Mucosa of rectum (tissue), 2 donors: ENCODE data around the gene C6orf141.

Experiments used
- H3K27ac ChIP-seq, 2 donors: one replicate each; pipeline ENCODE4 v1.7.0; 2013; ENCODE audit warnings: inconsistent platforms in 2 of 2, low read depth in 2 of 2, low read length in 2 of 2
- H3K27me3 ChIP-seq, 2 donors: one replicate each; pipeline ENCODE4 v1.7.0; 2013; ENCODE audit warnings: low read length in 2 of 2; ENCODE audit not compliant: control insufficient read depth in 2 of 2, insufficient read depth in 2 of 2
- H3K36me3 ChIP-seq, 2 donors: one replicate each; pipeline ENCODE4 v1.7.0; 2013; ENCODE audit warnings: low read length in 2 of 2; ENCODE audit not compliant: control insufficient read depth in 2 of 2, insufficient read depth in 2 of 2
- H3K4me1 ChIP-seq, 2 donors: one replicate each; pipeline ENCODE4 v1.7.0; 2013; ENCODE audit warnings: low read length in 2 of 2, mild to moderate bottlenecking in 1 of 2; ENCODE audit not compliant: control insufficient read depth in 2 of 2, insufficient read depth in 2 of 2
- H3K4me3 ChIP-seq, 2 donors: one replicate each; pipeline ENCODE4 v1.7.0; 2013; ENCODE audit warnings: low read length in 2 of 2
- H3K9ac ChIP-seq, 2 donors: one replicate each; pipeline ENCODE4 v1.7.0; 2013; ENCODE audit warnings: low read length in 2 of 2, low read depth in 1 of 2, mild to moderate bottlenecking in 1 of 2
- H3K9me3 ChIP-seq, 2 donors: one replicate each; pipeline ENCODE4 v1.7.0; 2013; ENCODE audit warnings: low read length in 2 of 2; ENCODE audit not compliant: control insufficient read depth in 2 of 2
- donor health status: healthy.
- donor health status: Normal muscosa, but diverticular disease.

C6orf141 gene

DNA sequence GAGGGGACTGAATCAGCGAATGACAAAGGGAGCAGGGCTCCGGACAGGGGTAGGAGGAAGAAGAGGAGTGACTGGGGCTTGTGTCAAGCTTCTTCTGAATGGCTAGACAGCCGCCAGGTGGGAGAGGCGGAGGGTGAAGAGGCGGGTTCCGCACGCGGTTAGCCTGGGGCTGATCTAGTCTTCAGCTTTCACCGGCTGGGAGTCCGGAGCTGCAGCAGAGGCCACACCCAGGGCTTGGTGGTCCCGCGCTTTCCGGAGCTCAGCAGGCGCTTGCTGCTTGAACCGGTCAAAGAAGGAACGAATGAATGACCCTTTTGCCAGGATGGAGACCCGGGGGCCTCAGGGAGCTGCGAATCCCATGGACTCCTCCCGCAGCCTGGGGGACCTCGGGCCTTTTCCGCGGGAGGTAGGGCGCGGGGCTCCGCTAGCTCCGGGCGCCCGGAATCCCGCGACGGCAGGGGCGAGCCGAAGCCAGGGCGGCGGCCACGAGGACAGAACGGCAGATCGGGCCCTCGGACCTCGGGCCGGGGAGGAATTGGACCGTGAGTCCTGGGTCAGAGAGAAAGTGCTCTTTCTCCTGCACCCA, at the start of gene C6orf141:
TSS of gene C6orf141 (plus strand) at position 177 of the 586 bp plus-strand sequence. CDS start at position 302, 125 bp downstream.
- H3K4me3 ChIP-seq = peak within 1 kb of the TSS; percentile 76 to 87
- peaks cover 8 to 14% of the 10 kb centered on the region in 2 donors for H3K4me1 ChIP-seq
- H3K9ac ChIP-seq = peak within 1 kb of the TSS; percentile 65 to 77
- H3K36me3 ChIP-seq = no peaks in the 10 kb centered on the region
- H3K9me3 ChIP-seq = no peaks in the 10 kb centered on the region
- peak within 1 kb of the TSS; percentile 23 to 37 for H3K27ac ChIP-seq
- H3K27me3 ChIP-seq = peaks cover 2 to 3% of the 10 kb centered on the region in 2 donors

DNA sequence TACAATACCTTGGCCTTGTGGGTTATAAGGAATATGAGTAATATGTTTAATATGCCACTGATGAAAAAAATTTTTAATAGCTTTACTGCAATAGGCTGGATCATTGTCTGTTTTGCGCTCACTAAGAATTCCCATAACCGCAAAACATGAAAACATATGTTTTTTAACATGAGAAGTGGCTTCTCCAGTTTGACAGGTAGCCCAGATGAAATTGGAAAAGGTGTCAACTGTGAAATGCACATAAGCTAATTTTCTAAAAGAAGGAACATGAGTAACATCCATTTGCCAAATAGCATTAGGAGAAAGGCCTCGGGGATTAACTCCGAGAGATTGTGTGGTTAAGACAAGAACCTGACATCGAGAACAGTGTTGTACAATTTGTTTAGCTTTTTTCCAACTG, 45.8 kb upstream of the C6orf141 start:
- Histone ChIP-seq H3K9ac (no peak overlapping the region), H3K27ac (no peak overlapping the region), H3K27me3 (no peaks in the 10 kb centered on the region), H3K4me3 (no peak overlapping the region), H3K9me3 (no peaks in the 10 kb centered on the region), H3K36me3 (no peaks in the 10 kb centered on the region), H3K4me1 (peaks cover 0 to 2% of the 10 kb centered on the region in 2 donors)

GRCh38 chr6:49506569-49507111, 43.8 kb upstream of the C6orf141 start:
- peaks cover 0 to 2% of the 10 kb centered on the region in 2 donors for H3K4me1 ChIP-seq
- H3K27ac ChIP-seq = no peak overlapping the region
- no peaks in the 10 kb centered on the region for H3K9me3 ChIP-seq
- H3K4me3 ChIP-seq = no peak overlapping the region
- no peak overlapping the region for H3K9ac ChIP-seq
- no peaks in the 10 kb centered on the region for H3K36me3 ChIP-seq
- no peaks in the 10 kb centered on the region for H3K27me3 ChIP-seq

- Histone ChIP-seq H3K27me3 (no peaks in the 10 kb centered on the region), H3K36me3 (no peaks in the 10 kb centered on the region), H3K4me1 (peaks cover 0 to 2% of the 10 kb centered on the region in 2 donors), H3K9me3 (no peaks in the 10 kb centered on the region), H3K27ac (no peak overlapping the region), H3K4me3 (no peak overlapping the region), H3K9ac (no peak overlapping the region)
Measured at GRCh38 chr6:49509342-49509741, 41.1 kb upstream of the C6orf141 start.

DNA sequence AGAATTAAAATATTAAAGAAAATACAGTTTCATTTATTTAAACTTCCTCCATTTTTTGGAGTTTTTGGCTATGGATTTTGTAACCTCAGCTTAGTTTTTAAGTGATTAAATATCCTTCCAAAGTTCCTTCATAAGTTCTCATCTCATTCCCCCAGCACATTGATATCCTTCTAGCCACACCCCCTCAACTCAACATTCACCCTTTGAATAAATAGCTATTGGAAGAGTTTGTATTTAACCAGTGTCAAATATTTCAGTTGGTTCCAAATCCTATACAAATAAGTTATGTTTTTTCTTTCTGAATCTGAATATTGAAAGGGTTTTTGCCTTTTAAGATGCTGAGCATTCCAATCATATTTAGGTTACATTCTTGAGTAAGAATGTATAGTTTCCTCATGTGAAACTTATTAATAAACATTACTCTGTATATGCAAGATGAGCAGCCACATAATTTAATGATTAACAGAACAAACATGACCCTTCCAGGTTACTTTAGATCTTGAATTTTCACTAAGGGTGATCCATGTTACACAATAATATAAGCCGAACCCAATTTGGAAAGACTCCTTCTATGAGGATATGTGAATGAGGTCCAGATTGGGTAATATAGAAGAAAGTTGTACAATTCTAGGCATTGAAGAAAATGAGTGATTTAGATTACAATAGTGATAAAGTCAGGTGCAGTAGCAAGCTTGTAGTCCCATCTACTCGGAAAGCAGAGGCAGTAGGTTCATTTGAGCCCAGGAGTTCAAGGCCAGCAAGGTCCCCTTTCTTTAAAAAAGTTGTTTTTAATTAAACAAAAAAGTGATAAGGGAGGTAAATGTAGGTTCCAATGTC, 37.1 kb upstream of the C6orf141 start:
- H3K36me3 ChIP-seq = no peaks in the 10 kb centered on the region
- H3K27ac ChIP-seq = no peak overlapping the region
- no peaks in the 10 kb centered on the region for H3K27me3 ChIP-seq
- H3K9ac ChIP-seq = no peak overlapping the region
- H3K9me3 ChIP-seq = no peaks in the 10 kb centered on the region
- H3K4me1 ChIP-seq = no peaks in the 10 kb centered on the region
- no peak overlapping the region for H3K4me3 ChIP-seq

DNA sequence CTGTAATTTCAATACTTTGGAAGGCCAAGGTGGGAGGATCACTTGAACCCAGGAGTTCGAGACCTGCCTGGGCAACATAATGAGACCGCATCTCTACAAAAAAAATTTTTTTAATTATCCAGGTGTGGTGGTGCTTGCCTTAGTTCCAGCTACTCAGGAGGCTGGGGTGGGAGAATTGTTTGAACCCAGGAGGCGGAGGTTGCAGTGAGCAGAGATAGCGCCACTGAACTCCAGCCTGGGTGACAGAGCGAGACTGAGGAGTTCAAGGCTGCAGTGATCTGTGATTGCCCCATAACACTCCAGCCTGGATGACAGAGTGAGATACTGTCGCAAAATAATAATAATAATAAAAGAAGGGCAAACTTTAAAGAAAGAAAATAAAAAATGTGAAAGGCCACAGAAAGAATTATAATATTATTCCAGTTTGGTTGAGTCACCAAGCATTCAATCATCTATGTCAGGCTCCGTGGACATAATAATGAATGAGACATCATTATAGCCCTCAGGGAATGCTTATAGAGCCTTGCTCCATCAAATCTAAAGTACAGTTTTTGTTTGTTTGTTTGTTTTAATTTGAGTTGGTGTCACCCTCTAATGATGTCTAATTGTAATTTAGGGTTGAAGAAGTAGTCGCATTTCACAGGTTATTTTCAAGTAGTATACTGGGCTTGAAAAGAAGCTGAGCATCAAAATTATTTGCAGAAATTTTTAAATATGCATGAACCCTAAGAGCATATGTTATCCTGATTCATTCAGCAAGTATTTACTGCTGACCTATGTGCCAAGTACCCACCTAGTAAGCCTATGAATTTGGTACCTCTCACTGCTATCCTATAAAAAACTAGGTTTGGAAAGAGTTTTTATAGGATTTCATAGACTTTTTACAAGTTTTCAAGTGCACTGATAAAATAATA, 35.6 kb upstream of the C6orf141 start:
- Histone ChIP-seq H3K4me3 (no peak overlapping the region), H3K27me3 (no peaks in the 10 kb centered on the region), H3K4me1 (no peaks in the 10 kb centered on the region), H3K27ac (no peak overlapping the region), H3K9me3 (no peaks in the 10 kb centered on the region), H3K36me3 (no peaks in the 10 kb centered on the region), H3K9ac (no peak overlapping the region)

DNA sequence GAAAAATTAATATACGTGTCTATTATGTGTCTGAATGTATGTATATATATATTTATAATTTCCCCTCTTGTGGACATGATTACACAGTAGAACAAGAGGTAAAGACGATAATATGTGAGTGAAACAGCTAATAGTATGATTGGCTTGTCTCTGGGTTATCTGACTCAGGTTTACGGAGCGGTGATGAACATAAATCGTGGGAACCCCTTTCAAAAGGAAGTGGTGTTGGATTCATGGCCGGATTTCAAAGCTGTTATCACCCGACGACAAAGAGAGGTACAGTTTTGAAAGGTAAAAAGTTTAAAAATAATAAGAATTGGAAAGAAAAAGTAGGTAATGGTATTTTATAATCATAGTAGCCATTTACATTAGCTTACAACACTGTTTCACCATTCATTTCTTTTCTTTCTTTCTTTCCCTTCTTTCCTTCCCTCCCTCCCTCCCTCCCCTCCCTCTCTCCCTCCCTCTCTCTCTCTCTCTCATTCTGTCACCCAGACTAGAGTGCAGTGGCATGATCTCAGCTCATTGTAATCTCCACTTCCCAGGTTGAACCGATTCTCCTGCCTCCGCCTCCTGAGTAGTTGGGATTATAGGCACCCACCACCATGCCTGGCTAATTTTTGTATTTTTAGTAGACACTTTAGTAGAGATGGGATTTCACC, 34.9 kb upstream of the C6orf141 start:
- H3K36me3 ChIP-seq = no peaks in the 10 kb centered on the region
- H3K27ac ChIP-seq = no peak overlapping the region
- H3K9me3 ChIP-seq = no peaks in the 10 kb centered on the region
- no peak overlapping the region for H3K9ac ChIP-seq
- H3K4me3 ChIP-seq = no peak overlapping the region
- H3K4me1 ChIP-seq = no peaks in the 10 kb centered on the region
- H3K27me3 ChIP-seq = no peaks in the 10 kb centered on the region

DNA sequence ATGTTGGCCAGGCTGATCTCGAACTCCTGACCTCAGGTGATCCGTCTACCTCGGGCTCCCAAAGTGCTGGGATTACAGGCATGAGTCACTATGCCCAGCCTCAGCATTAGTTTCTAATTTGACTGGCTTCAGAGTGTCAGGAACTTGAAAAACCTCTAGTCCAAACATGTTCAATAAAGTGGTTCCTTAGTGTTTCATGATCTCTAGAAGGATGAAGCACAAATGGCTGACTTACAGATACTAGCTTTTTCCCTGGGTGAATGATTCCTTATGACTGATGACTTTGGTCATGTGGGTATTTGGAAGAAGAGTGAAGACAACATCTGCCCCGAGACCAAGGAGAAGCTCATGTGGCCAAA, 34.3 kb upstream of the C6orf141 start:
- H3K9me3 ChIP-seq = no peaks in the 10 kb centered on the region
- no peaks in the 10 kb centered on the region for H3K4me1 ChIP-seq
- H3K27me3 ChIP-seq = no peaks in the 10 kb centered on the region
- no peak overlapping the region for H3K27ac ChIP-seq
- no peak overlapping the region for H3K9ac ChIP-seq
- no peak overlapping the region for H3K4me3 ChIP-seq
- H3K36me3 ChIP-seq = no peaks in the 10 kb centered on the region

- no peaks in the 10 kb centered on the region for H3K9me3 ChIP-seq
- no peaks in the 10 kb centered on the region for H3K27me3 ChIP-seq
- no peak overlapping the region for H3K27ac ChIP-seq
- no peak overlapping the region for H3K9ac ChIP-seq
- no peak overlapping the region for H3K4me3 ChIP-seq
- H3K36me3 ChIP-seq = no peaks in the 10 kb centered on the region
- H3K4me1 ChIP-seq = peaks cover 0 to 2% of the 10 kb centered on the region in 2 donors
Measured at GRCh38 chr6:49517919-49518318, 32.5 kb upstream of the C6orf141 start.
